Measurements from ENCODE around the gene NR2F2.

NR2F2 gene

DNA sequence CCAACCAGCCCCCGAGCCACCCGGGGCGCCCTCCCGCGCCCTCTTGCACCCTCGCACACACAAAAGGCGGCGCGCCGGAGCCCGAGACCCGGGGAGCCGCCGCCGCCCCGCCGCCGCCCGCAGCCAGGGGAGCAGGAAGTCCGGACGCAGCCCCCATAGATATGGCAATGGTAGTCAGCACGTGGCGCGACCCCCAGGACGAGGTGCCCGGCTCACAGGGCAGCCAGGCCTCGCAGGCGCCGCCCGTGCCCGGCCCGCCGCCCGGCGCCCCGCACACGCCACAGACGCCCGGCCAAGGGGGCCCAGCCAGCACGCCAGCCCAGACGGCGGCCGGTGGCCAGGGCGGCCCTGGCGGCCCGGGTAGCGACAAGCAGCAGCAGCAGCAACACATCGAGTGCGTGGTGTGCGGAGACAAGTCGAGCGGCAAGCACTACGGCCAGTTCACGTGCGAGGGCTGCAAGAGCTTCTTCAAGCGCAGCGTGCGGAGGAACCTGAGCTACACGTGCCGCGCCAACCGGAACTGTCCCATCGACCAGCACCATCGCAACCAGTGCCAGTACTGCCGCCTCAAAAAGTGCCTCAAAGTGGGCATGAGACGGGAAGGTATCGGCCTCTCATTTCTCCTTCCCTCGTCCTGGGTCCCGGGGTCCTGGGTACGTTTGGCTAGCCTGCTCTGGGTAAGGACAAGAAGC is 1.6 kb downstream of the NR2F2 start:
- H3K36me3 ChIP-seq (ENCODE audit: control insufficient read depth, low read length) = no peaks in the 10 kb centered on the region
- TF ChIP-seq EZH2phosphoT487 (IDR thresholded peaks at IDR 0.05; ENCODE audit: borderline replicate concordance, low read length) = no peak
- TF ChIP-seq, protein P1, sequence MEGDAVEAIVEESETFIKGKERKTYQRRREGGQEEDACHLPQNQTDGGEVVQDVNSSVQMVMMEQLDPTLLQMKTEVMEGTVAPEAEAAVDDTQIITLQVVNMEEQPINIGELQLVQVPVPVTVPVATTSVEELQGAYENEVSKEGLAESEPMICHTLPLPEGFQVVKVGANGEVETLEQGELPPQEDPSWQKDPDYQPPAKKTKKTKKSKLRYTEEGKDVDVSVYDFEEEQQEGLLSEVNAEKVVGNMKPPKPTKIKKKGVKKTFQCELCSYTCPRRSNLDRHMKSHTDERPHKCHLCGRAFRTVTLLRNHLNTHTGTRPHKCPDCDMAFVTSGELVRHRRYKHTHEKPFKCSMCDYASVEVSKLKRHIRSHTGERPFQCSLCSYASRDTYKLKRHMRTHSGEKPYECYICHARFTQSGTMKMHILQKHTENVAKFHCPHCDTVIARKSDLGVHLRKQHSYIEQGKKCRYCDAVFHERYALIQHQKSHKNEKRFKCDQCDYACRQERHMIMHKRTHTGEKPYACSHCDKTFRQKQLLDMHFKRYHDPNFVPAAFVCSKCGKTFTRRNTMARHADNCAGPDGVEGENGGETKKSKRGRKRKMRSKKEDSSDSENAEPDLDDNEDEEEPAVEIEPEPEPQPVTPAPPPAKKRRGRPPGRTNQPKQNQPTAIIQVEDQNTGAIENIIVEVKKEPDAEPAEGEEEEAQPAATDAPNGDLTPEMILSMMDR (IDR thresholded peaks at IDR 0.05; ENCODE audit: low read depth, low read length, poor library complexity, severe bottlenecking) = no peak
- no peaks in the 10 kb centered on the region for H3K4me1 ChIP-seq (ENCODE audit: control insufficient read depth, low read length)
- H3K9me3 ChIP-seq (ENCODE audit: control insufficient read depth, insufficient read depth, low read length) = peaks cover 6% of the 10 kb centered on the region; the same call in 1 of the 2 replicates
- H4K20me1 ChIP-seq (ENCODE audit: control insufficient read depth, insufficient read depth, low read depth, low read length) = no peaks in the 10 kb centered on the region
- H3K4me2 ChIP-seq (ENCODE audit: low read length) = no peak overlapping the region
- no peak overlapping the region for H3K27ac ChIP-seq (ENCODE audit: low read depth, low read length)
- no peak overlapping the region for H3K4me3 ChIP-seq (ENCODE audit: low read length)
- peaks cover 25% of the 10 kb centered on the region for H3K27me3 ChIP-seq (ENCODE audit: control insufficient read depth, low read length)
- no peaks in the 10 kb centered on the region for H3F3A ChIP-seq (ENCODE audit: control insufficient read depth, insufficient read depth)
- no peaks in the 10 kb centered on the region for H3K79me2 ChIP-seq (ENCODE audit: control insufficient read depth, low read length)
- H3K9me2 ChIP-seq (replicated peaks; ENCODE audit: control insufficient read depth, low read length) = no peaks in the 10 kb centered on the region

DNA sequence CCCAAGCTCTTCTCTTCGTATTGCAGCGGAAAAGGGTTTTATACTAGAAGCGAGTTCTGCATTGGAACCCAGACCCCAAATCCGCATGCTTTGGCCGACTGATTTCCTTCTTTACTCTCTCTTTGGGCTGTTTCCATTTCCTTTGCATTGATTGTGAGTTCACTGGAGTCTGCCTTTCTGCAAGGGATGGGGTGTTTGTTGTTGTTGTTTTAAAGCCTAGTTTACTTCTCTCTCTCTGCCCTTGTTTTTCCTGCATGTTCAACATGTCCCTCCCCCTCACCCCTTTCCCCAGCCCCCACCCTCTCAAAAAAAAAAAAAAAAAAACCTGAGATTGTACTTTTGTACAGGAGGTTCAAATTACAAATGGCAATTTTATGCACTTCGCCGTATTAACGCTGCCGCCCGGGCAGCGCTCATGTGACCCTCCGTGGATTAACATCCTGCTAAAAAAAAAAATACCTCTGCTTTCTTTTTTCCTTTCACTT is 2.2 kb downstream of the NR2F2 start:
- Histone ChIP-seq H3F3A (ENCODE audit: control insufficient read depth, insufficient read depth) (no peaks in the 10 kb centered on the region), H3K27ac (ENCODE audit: low read depth, low read length) (no peak overlapping the region), H3K4me3 (ENCODE audit: low read length) (no peak overlapping the region), H3K9me2 (replicated peaks; ENCODE audit: control insufficient read depth, low read length) (no peaks in the 10 kb centered on the region), H4K20me1 (ENCODE audit: control insufficient read depth, insufficient read depth, low read depth, low read length) (no peaks in the 10 kb centered on the region), H3K36me3 (ENCODE audit: control insufficient read depth, low read length) (no peaks in the 10 kb centered on the region), H3K79me2 (ENCODE audit: control insufficient read depth, low read length) (no peaks in the 10 kb centered on the region), H3K9me3 (ENCODE audit: control insufficient read depth, insufficient read depth, low read length) (peaks cover 6% of the 10 kb centered on the region; the same call in 1 of the 2 replicates), H3K4me2 (ENCODE audit: low read length) (no peak overlapping the region), H3K4me1 (ENCODE audit: control insufficient read depth, low read length) (no peaks in the 10 kb centered on the region), H3K27me3 (ENCODE audit: control insufficient read depth, low read length) (peaks cover 22% of the 10 kb centered on the region)
- no peak for TF ChIP-seq EZH2phosphoT487 (IDR thresholded peaks at IDR 0.05; ENCODE audit: borderline replicate concordance, low read length)

DNA sequence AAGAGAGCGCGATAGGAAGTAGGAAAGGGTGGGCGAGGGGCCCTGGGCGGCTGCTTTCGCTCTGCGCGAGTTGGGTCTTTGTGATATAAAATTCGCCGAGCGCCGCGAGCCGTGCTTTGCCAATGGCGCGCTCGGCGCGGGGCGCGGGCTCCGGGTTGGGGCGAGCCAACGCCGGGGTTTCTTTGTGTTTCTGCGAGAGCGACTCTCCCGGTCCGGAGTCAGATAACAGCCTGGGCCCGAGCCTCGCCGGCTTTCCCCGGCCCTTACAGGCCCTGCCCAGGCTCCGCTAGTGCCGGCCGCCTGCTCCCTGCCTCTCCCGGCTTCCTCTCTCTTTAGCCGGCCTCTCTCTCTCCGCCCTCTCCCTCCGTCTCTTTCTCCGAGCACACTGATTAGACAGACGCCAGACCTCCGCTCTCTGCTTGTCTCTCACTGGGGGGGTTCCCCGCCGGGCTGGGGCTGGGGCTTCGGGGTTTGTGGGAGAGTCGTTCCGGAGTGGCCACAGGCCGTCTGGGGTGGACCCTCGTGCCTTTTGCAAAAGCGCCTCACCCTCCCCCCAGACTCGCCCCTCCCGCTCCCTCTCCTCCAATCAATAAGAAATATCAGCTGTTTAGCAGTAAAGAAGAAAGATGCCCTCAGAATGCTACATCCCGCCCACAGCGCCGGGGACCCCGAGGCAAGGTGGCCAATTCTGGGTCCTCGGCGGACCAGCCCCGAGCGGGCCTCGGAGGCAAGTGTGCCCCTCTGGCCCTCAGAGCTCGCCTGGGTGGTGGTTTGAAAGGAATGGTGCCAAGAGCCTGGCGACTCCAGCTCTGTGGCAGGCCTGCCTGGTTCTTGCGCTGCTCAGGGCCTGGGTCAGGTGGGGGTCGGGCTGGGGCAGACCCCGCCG is 2.9 kb downstream of the NR2F2 start:
- no peak overlapping the region for H3K4me2 ChIP-seq (ENCODE audit: low read length)
- H3F3A ChIP-seq (ENCODE audit: control insufficient read depth, insufficient read depth) = no peaks in the 10 kb centered on the region
- H3K9me2 ChIP-seq (replicated peaks; ENCODE audit: control insufficient read depth, low read length) = no peaks in the 10 kb centered on the region
- H3K4me3 ChIP-seq (ENCODE audit: low read length) = no peak overlapping the region
- peaks cover 6% of the 10 kb centered on the region; the same call in 1 of the 2 replicates for H3K9me3 ChIP-seq (ENCODE audit: control insufficient read depth, insufficient read depth, low read length)
- TF ChIP-seq EZH2phosphoT487 (IDR thresholded peaks at IDR 0.05; ENCODE audit: borderline replicate concordance, low read length) = no peak
- TF ChIP-seq, protein P1 (IDR thresholded peaks at IDR 0.05; ENCODE audit: low read depth, low read length, poor library complexity, severe bottlenecking) = no peak
- H3K27me3 ChIP-seq (ENCODE audit: control insufficient read depth, low read length) = peaks cover 17% of the 10 kb centered on the region
- H3K79me2 ChIP-seq (ENCODE audit: control insufficient read depth, low read length) = no peaks in the 10 kb centered on the region
- H3K27ac ChIP-seq (ENCODE audit: low read depth, low read length) = no peak overlapping the region
- H3K36me3 ChIP-seq (ENCODE audit: control insufficient read depth, low read length) = no peaks in the 10 kb centered on the region
- H4K20me1 ChIP-seq (ENCODE audit: control insufficient read depth, insufficient read depth, low read depth, low read length) = no peaks in the 10 kb centered on the region
- H3K4me1 ChIP-seq (ENCODE audit: control insufficient read depth, low read length) = no peaks in the 10 kb centered on the region
